ENCODE measurements around the gene RHBDF2. TPM values are rescaled to one million over a fixed set of nuclear protein-coding genes. Genes with fewer than 3 reads are reported as not detected.
A peak's percentile ranks its signal among the peaks of the same experiment; 100 is the strongest.

The RHBDF2 gene
- total RNA-seq, 1 donor, result 1.4 TPM

- TF ChIP-seq, protein P1, sequence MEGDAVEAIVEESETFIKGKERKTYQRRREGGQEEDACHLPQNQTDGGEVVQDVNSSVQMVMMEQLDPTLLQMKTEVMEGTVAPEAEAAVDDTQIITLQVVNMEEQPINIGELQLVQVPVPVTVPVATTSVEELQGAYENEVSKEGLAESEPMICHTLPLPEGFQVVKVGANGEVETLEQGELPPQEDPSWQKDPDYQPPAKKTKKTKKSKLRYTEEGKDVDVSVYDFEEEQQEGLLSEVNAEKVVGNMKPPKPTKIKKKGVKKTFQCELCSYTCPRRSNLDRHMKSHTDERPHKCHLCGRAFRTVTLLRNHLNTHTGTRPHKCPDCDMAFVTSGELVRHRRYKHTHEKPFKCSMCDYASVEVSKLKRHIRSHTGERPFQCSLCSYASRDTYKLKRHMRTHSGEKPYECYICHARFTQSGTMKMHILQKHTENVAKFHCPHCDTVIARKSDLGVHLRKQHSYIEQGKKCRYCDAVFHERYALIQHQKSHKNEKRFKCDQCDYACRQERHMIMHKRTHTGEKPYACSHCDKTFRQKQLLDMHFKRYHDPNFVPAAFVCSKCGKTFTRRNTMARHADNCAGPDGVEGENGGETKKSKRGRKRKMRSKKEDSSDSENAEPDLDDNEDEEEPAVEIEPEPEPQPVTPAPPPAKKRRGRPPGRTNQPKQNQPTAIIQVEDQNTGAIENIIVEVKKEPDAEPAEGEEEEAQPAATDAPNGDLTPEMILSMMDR (IDR thresholded peaks at IDR 0.05; ENCODE audit: insufficient read depth, low read length), result no peak
- no peak for DNase-seq (ENCODE audit: low read depth)
Observed at GRCh38 chr17:76466775-76467130, 34.5 kb downstream of the RHBDF2 start.

GRCh38 chr17:76462556-76463290 lies 38.5 kb downstream of the RHBDF2 start:
- no peak overlapping the region for H3K4me3 ChIP-seq (ENCODE audit: low read depth, low read length)
- DNase-seq (ENCODE audit: low read depth), result no peak
- TF ChIP-seq, protein P1 (IDR thresholded peaks at IDR 0.05; ENCODE audit: insufficient read depth, low read length), result no peak

More at GRCh38 chr17:76466775-76467130, 34.5 kb downstream of the RHBDF2 start:
- no peak overlapping the region for H3K4me3 ChIP-seq (ENCODE audit: low read depth, low read length)

DNA sequence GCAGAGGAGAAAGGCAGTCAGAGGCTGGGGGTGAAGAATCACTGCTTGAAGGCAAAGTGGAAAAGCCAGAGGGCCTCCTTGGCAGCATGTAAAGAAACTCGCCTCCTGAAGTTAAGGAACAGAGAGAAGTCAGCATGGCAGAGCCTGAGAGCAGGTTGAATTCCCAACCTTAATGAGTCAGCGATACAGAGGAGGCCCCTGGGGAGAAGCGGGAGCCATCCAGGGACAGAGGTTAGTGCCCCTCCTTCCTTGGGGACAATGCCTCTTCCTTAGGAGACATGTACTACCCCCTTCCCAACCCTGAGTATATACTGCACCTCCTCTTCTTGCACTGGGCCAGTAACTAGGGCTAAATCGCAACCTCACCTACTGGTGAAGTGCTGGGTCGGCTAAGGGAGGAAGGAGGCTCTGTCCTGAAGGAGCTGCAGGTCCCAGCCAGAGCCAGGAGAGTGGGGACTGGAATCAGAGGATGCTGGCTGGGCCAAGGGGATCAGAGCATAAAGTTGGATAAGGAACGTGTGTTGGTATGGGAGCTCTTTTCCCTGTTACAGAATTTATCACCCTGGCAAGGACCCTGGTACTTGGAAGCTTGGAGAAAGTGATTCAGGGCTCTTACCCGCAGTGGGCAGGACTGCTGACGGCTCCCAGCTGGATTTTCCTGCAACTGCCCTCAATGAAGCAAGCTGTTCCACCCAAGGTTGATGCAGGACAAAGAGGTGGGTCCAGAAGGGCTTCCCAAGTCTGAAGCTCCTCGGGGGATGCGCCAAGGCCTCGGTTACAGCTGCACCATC lies 39.3 kb downstream of the RHBDF2 start:
- TF ChIP-seq, protein P1 (IDR thresholded peaks at IDR 0.05; ENCODE audit: insufficient read depth, low read length), result no peak

GRCh38 chr17:76459674-76460073 lies 41.5 kb downstream of the RHBDF2 start:
- no peak overlapping the region for H3K4me3 ChIP-seq (ENCODE audit: low read depth, low read length)
- DNase-seq (ENCODE audit: low read depth), result no peak
- TF ChIP-seq, protein P1 (IDR thresholded peaks at IDR 0.05; ENCODE audit: insufficient read depth, low read length), result no peak

More for the DNA sequence above, 39.3 kb downstream of the RHBDF2 start:
- H3K4me3 ChIP-seq (ENCODE audit: low read depth, low read length), result no peak overlapping the region
- DNase-seq (ENCODE audit: low read depth), result peak; percentile 56

- DNase-seq (ENCODE audit: low read depth), result peak; percentile 61
- TF ChIP-seq, protein P1 (IDR thresholded peaks at IDR 0.05; ENCODE audit: insufficient read depth, low read length), result peak; percentile 72
- H3K4me3 ChIP-seq (ENCODE audit: low read depth, low read length), result no peak overlapping the region
Observed at GRCh38 chr17:76458580-76459490, 42.4 kb downstream of the RHBDF2 start.

DNA sequence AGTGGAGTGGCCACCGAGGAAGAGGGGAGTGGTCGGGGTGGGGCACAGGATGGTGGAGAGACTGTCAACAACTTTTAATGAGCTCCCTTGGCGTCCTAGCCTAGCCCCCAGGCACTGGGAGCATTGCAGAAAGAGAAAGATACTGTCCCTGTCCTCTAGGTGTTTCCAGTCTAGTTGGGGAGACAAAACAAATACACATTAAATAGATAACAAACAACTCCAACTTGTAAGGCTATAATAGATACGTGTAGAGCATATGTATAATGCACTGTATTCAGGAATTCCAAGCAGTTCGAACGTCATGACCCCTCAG lies 47.8 kb downstream of the RHBDF2 start:
- TF ChIP-seq, protein P1 (IDR thresholded peaks at IDR 0.05; ENCODE audit: insufficient read depth, low read length), result no peak
- no peak overlapping the region for H3K4me3 ChIP-seq (ENCODE audit: low read depth, low read length)
- DNase-seq (ENCODE audit: low read depth), result no peak

All from fibroblast of the aortic adventitia (primary cell).